ENCODE data around the gene CDKL1.
"Not testable (repeated sequence)": the region's sequence is repeated elsewhere in the genome, so short reads cannot be mapped to it uniquely, and the experiment has no call there.

Gene CDKL1

GRCh38 chr14:50362764-50363713, 33.6 kb downstream of the CDKL1 start:
- Histone ChIP-seq H3K27ac (ENCODE audit: low read length, poor library complexity, severe bottlenecking) (peak overlapping the region; percentile 2), H4K8ac (ENCODE audit: low read length) (peak overlapping the region; percentile 86), H2AK5ac (ENCODE audit: low read length, severe bottlenecking) (no peak overlapping the region), H3K9ac (ENCODE audit: low read length) (peak overlapping the region; percentile 66), H3K79me1 (replicated peaks; ENCODE audit: low read length, poor library complexity, severe bottlenecking) (no peaks in the 10 kb centered on the region), H2BK120ac (ENCODE audit: low read depth, low read length) (no peak overlapping the region), H2BK12ac (ENCODE audit: low read length in 2 of 2) (peak overlapping the region in 1 of 2 experiments; percentile 32), H3K9me3 (ENCODE audit: control insufficient read depth, low read length) (no peaks in the 10 kb centered on the region), H2BK5ac (ENCODE audit: low read depth, low read length, poor library complexity, severe bottlenecking) (no peak overlapping the region), H3K27me3 (ENCODE audit: control insufficient read depth in 1 of 2, insufficient read depth in 1 of 2, low read length in 2 of 2) (no peaks in the 10 kb centered on the region), H3K18ac (ENCODE audit: low read depth in 1 of 2, low read length in 2 of 2) (peak overlapping the region; percentile 50 to 54), H3K4me3 (ENCODE audit: insufficient read depth in 1 of 2, low read depth in 1 of 2, low read length in 2 of 2) (peak overlapping the region in 1 of 2 experiments; percentile 73), H3K4me1 (ENCODE audit: control insufficient read depth, insufficient read depth, low read depth, low read length) (peaks cover 2% of the 10 kb centered on the region), H4K91ac (ENCODE audit: low read length) (no peak overlapping the region), H3K14ac (ENCODE audit: low read length in 2 of 2) (no peak overlapping the region), H3K36me3 (ENCODE audit: control insufficient read depth in 1 of 2, insufficient read depth in 2 of 2, low read depth in 1 of 2, low read length in 2 of 2) (peaks cover 3% of the 10 kb centered on the region in 2 experiments), H2AFZ (ENCODE audit: low read depth, low read length) (no peak overlapping the region), H3K4me2 (ENCODE audit: low read length, poor library complexity, severe bottlenecking) (no peak overlapping the region), H3K23ac (ENCODE audit: low read length in 2 of 2) (no peak overlapping the region), H2BK15ac (ENCODE audit: low read depth, poor library complexity, severe bottlenecking) (no peak overlapping the region), H3K4ac (ENCODE audit: low read depth in 1 of 2, low read length in 2 of 2) (no peak overlapping the region)
- DNase-seq = peak; percentile 11
- 96% methylated on average over 14 of the region's 14 CpGs for WGBS

GRCh38 chr14:50361473-50362403, 34.9 kb downstream of the CDKL1 start:
- H3K27ac ChIP-seq (ENCODE audit: low read length, poor library complexity, severe bottlenecking); H3K4me3 ChIP-seq (ENCODE audit: insufficient read depth in 1 of 2, low read depth in 1 of 2, low read length in 2 of 2); DNase-seq; H3K9ac ChIP-seq (ENCODE audit: low read length); H2BK5ac ChIP-seq (ENCODE audit: low read depth, low read length, poor library complexity, severe bottlenecking); H2BK12ac ChIP-seq (ENCODE audit: low read length in 2 of 2); H2AFZ ChIP-seq (ENCODE audit: low read depth, low read length); H3K23ac ChIP-seq (ENCODE audit: low read length in 2 of 2); H3K4ac ChIP-seq (ENCODE audit: low read depth in 1 of 2, low read length in 2 of 2); H3K4me2 ChIP-seq (ENCODE audit: low read length, poor library complexity, severe bottlenecking); H4K91ac ChIP-seq (ENCODE audit: low read length); H3K14ac ChIP-seq (ENCODE audit: low read length in 2 of 2); H2BK120ac ChIP-seq (ENCODE audit: low read depth, low read length); H3K9me3 ChIP-seq (ENCODE audit: control insufficient read depth, low read length); H3K18ac ChIP-seq (ENCODE audit: low read depth in 1 of 2, low read length in 2 of 2); H2BK15ac ChIP-seq (ENCODE audit: low read depth, poor library complexity, severe bottlenecking); H3K4me1 ChIP-seq (ENCODE audit: control insufficient read depth, insufficient read depth, low read depth, low read length); H2AK5ac ChIP-seq (ENCODE audit: low read length, severe bottlenecking); H4K8ac ChIP-seq (ENCODE audit: low read length); H3K79me1 ChIP-seq (replicated peaks; ENCODE audit: low read length, poor library complexity, severe bottlenecking); H3K27me3 ChIP-seq (ENCODE audit: control insufficient read depth in 1 of 2, insufficient read depth in 1 of 2, low read length in 2 of 2); H3K36me3 ChIP-seq (ENCODE audit: control insufficient read depth in 1 of 2, insufficient read depth in 2 of 2, low read depth in 1 of 2, low read length in 2 of 2): not testable (repeated sequence)
- WGBS = 96% methylated on average over 22 of the region's 36 CpGs

DNA sequence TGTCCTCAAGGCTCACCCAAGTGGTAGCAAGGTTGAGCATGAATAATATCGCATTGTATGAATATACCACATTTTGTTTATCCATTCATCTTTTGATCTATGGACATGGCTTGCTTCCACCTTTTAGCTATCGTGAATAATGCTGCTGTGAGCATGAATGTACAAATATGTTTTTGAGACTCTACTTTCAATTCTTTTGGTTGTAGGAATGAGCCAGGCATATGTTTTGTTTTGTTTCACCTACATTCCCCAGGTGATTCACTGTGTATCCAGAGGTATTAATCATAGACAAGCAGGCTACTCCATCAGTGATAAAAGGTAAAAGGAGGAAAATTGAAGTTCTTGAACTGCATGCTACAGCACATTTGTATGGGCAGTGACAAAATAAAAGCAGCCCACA, 35.8 kb downstream of the CDKL1 start:
- Histone ChIP-seq H3K36me3 (ENCODE audit: control insufficient read depth in 1 of 2, insufficient read depth in 2 of 2, low read depth in 1 of 2, low read length in 2 of 2) (peaks cover 3 to 7% of the 10 kb centered on the region in 2 experiments), H4K91ac (ENCODE audit: low read length) (no peak overlapping the region), H2BK15ac (ENCODE audit: low read depth, poor library complexity, severe bottlenecking) (no peak overlapping the region), H3K23ac (ENCODE audit: low read length in 2 of 2) (no peak overlapping the region), H3K14ac (ENCODE audit: low read length in 2 of 2) (no peak overlapping the region), H2BK5ac (ENCODE audit: low read depth, low read length, poor library complexity, severe bottlenecking) (no peak overlapping the region), H3K9ac (ENCODE audit: low read length) (no peak overlapping the region), H3K18ac (ENCODE audit: low read depth in 1 of 2, low read length in 2 of 2) (no peak overlapping the region), H3K4me3 (ENCODE audit: insufficient read depth in 1 of 2, low read depth in 1 of 2, low read length in 2 of 2) (no peak overlapping the region), H3K4me2 (ENCODE audit: low read length, poor library complexity, severe bottlenecking) (no peak overlapping the region), H3K27me3 (ENCODE audit: control insufficient read depth in 1 of 2, insufficient read depth in 1 of 2, low read length in 2 of 2) (no peaks in the 10 kb centered on the region), H3K4me1 (ENCODE audit: control insufficient read depth, insufficient read depth, low read depth, low read length) (peaks cover 2% of the 10 kb centered on the region), H3K79me1 (replicated peaks; ENCODE audit: low read length, poor library complexity, severe bottlenecking) (no peaks in the 10 kb centered on the region), H3K4ac (ENCODE audit: low read depth in 1 of 2, low read length in 2 of 2) (no peak overlapping the region), H4K8ac (ENCODE audit: low read length) (no peak overlapping the region), H3K9me3 (ENCODE audit: control insufficient read depth, low read length) (no peaks in the 10 kb centered on the region), H3K27ac (ENCODE audit: low read length, poor library complexity, severe bottlenecking) (no peak overlapping the region), H2BK12ac (ENCODE audit: low read length in 2 of 2) (no peak overlapping the region), H2AFZ (ENCODE audit: low read depth, low read length) (no peak overlapping the region), H2AK5ac (ENCODE audit: low read length, severe bottlenecking) (no peak overlapping the region), H2BK120ac (ENCODE audit: low read depth, low read length) (no peak overlapping the region)
- no peak for DNase-seq
- WGBS = 91% methylated on average over 1 of the region's 2 CpGs

- Histone ChIP-seq H3K18ac (ENCODE audit: low read depth in 1 of 2, low read length in 2 of 2) (no peak overlapping the region), H3K79me1 (replicated peaks; ENCODE audit: low read length, poor library complexity, severe bottlenecking) (no peaks in the 10 kb centered on the region), H3K9ac (ENCODE audit: low read length) (no peak overlapping the region), H2BK120ac (ENCODE audit: low read depth, low read length) (no peak overlapping the region), H2BK5ac (ENCODE audit: low read depth, low read length, poor library complexity, severe bottlenecking) (no peak overlapping the region), H3K4me1 (ENCODE audit: control insufficient read depth, insufficient read depth, low read depth, low read length) (peaks cover 2% of the 10 kb centered on the region), H2BK12ac (ENCODE audit: low read length in 2 of 2) (no peak overlapping the region), H3K4me2 (ENCODE audit: low read length, poor library complexity, severe bottlenecking) (no peak overlapping the region), H3K27me3 (ENCODE audit: control insufficient read depth in 1 of 2, insufficient read depth in 1 of 2, low read length in 2 of 2) (no peaks in the 10 kb centered on the region), H3K4me3 (ENCODE audit: insufficient read depth in 1 of 2, low read depth in 1 of 2, low read length in 2 of 2) (no peak overlapping the region), H3K36me3 (ENCODE audit: control insufficient read depth in 1 of 2, insufficient read depth in 2 of 2, low read depth in 1 of 2, low read length in 2 of 2) (peaks cover 3 to 7% of the 10 kb centered on the region in 2 experiments), H3K23ac (ENCODE audit: low read length in 2 of 2) (no peak overlapping the region), H2AK5ac (ENCODE audit: low read length, severe bottlenecking) (no peak overlapping the region), H4K91ac (ENCODE audit: low read length) (no peak overlapping the region), H3K14ac (ENCODE audit: low read length in 2 of 2) (no peak overlapping the region), H2BK15ac (ENCODE audit: low read depth, poor library complexity, severe bottlenecking) (no peak overlapping the region), H4K8ac (ENCODE audit: low read length) (no peak overlapping the region), H3K4ac (ENCODE audit: low read depth in 1 of 2, low read length in 2 of 2) (no peak overlapping the region), H2AFZ (ENCODE audit: low read depth, low read length) (no peak overlapping the region), H3K9me3 (ENCODE audit: control insufficient read depth, low read length) (no peaks in the 10 kb centered on the region), H3K27ac (ENCODE audit: low read length, poor library complexity, severe bottlenecking) (no peak overlapping the region)
- 100% methylated on average over 1 of the region's 3 CpGs for WGBS
- no peak for DNase-seq
Observed at GRCh38 chr14:50360093-50360492, 36.6 kb downstream of the CDKL1 start.
